Stromal cell of bone marrow (primary cell): ENCODE data around the gene MTMR2.
A peak's percentile ranks its signal among the peaks of the same experiment; 100 is the strongest.
"Not testable (repeated sequence)": the region's sequence is repeated elsewhere in the genome, so short reads cannot be mapped to it uniquely, and the experiment has no call there.

Source experiments
- DNase-seq: peaks from one replicate; pipeline ENCODE4 v3.0.0-alpha.2; 2012; ENCODE audit warnings: low read depth

The MTMR2 gene

GRCh38 chr11:95806464-95806863 is 117.4 kb downstream of the MTMR2 start:
- not testable (repeated sequence) for DNase-seq

GRCh38 chr11:95805869-95806268 is 118.0 kb downstream of the MTMR2 start:
- no peak for DNase-seq

GRCh38 chr11:95803973-95804372 is 119.9 kb downstream of the MTMR2 start:
- DNase-seq, result no peak

- no peak for DNase-seq
Measured at GRCh38 chr11:95802806-95803205, 121.1 kb downstream of the MTMR2 start.

- no peak for DNase-seq
Measured at GRCh38 chr11:95800438-95800837, 123.5 kb downstream of the MTMR2 start.

- no peak for DNase-seq
Measured at GRCh38 chr11:95799546-95799945, 124.4 kb downstream of the MTMR2 start.

GRCh38 chr11:95796501-95796900 is 127.4 kb downstream of the MTMR2 start:
- no peak for DNase-seq

- DNase-seq, result no peak
Measured at GRCh38 chr11:95795627-95796295, 128.1 kb downstream of the MTMR2 start.

GRCh38 chr11:95794086-95794485 is 129.8 kb downstream of the MTMR2 start:
- peak; percentile 10 for DNase-seq

GRCh38 chr11:95793116-95793515 is 130.8 kb downstream of the MTMR2 start:
- no peak for DNase-seq

GRCh38 chr11:95792700-95793099 is 131.2 kb downstream of the MTMR2 start:
- DNase-seq, result no peak

- no peak for DNase-seq
Measured at GRCh38 chr11:95792200-95792599, 131.7 kb downstream of the MTMR2 start.

- no peak for DNase-seq
Measured at GRCh38 chr11:95791709-95792033, 132.2 kb downstream of the MTMR2 start.

- DNase-seq, result peak; percentile 13
Measured at GRCh38 chr11:95790933-95791708, 132.8 kb downstream of the MTMR2 start.

- peak; percentile 98 for DNase-seq
Measured at GRCh38 chr11:95790123-95790932, 133.6 kb downstream of the MTMR2 start, which contains the start of gene CEP57. Gene CEP57 (plus strand): TSS chr11:95790498. CDS start chr11:95790699, 201 bp downstream.

- DNase-seq, result peak; percentile 98
Measured at GRCh38 chr11:95789506-95790122, 134.3 kb downstream of the MTMR2 start, which contains the start of gene FAM76B. Gene FAM76B (minus strand): TSS chr11:95789782. CDS start chr11:95789478, 304 bp downstream.

- DNase-seq, result peak; percentile 19
Measured at GRCh38 chr11:95788921-95789505, 134.9 kb downstream of the MTMR2 start.
